K562 (cell line): ENCODE results near the gene PIP5K1B. TPM values are rescaled to one million over a fixed set of nuclear protein-coding genes. Genes with fewer than 3 reads are reported as not detected.

Experiments
- ATAC-seq: fragments of 200-7000 bp; cut with Tn5 transposase; 3 replicates; pipeline ENCODE4 v1.9.1; 2020; ENCODE audit warnings: moderate library complexity
- BruUV-seq: library from RNA; stranded (reverse); fragments of 400-500 nt; replicated peaks from 2 replicates; lab custom pipeline; 2021; lab: Mats Ljungman, UMichigan
- CTCF ChIA-PET: fragments of 300-600 bp; formaldehyde crosslinking; extraction: SDS; loops from one replicate; lab custom pipeline; 2021; ENCODE audit warnings: low intra/inter-chr PET ratio; lab: Yijun Ruan, JAX
- POLR2A ChIA-PET: fragments of 300-600, 350-650 bp; sonication (Branson Sonifier 250); formaldehyde crosslinking; extraction: SDS; loops from one replicate; lab custom pipeline; 2021; ENCODE audit warnings: antibody characterized with exemption, inconsistent platforms; lab: Yijun Ruan, JAX
- DNase-seq, 4 experiments: peaks; one replicate each; pipeline versions ENCODE4 v3.0.0 to v3.0.0-alpha.2; 2011 to 2018; ENCODE audit warnings: low spot score in 3 of 4, mixed read lengths in 3 of 4; ENCODE audit errors: extremely low read depth in 1 of 4
- FAIRE-seq: peaks from 2 replicates; lab custom pipeline; 2011; peaks lifted over from hg19 to GRCh38; lab: Jason Lieb, UNC
- H2AFZ ChIP-seq: 2 replicates; pipeline ENCODE4 v1.6.0; 2011; ENCODE audit warnings: low read depth, low read length, control low read depth, inconsistent platforms
- H3K27ac ChIP-seq: fragments of 200-600 bp; 3 replicates; pipeline ENCODE4 v1.8.0; 2011; ENCODE audit warnings: low read depth, mild to moderate bottlenecking, control low read depth, inconsistent platforms, low read length, moderate library complexity, mixed read lengths; ENCODE audit errors: extremely low read depth
- H3K27me3 ChIP-seq, 2 experiments: fragments of 300-600 bp in 1 of 2; 2 replicates in 1 of 2; 3 replicates in 1 of 2; pipeline versions ENCODE4 v1.6.0 to v1.8.0; 2011; ENCODE audit warnings: inconsistent platforms in 2 of 2, low read length in 2 of 2, mild to moderate bottlenecking in 1 of 2, mixed read lengths in 1 of 2, moderate library complexity in 1 of 2; ENCODE audit not compliant: control insufficient read depth in 2 of 2, insufficient read depth in 2 of 2
- H3K36me3 ChIP-seq: fragments of 300-600 bp; 3 replicates; pipeline ENCODE4 v1.8.0; 2011; ENCODE audit warnings: mild to moderate bottlenecking, low read length, inconsistent platforms; ENCODE audit not compliant: control insufficient read depth, insufficient read depth
- H3K4me1 ChIP-seq, 2 experiments: fragments of 200-600 bp in 1 of 2; replicated peaks in 1 of 2; 2 replicates in 1 of 2; 3 replicates in 1 of 2; pipeline versions ENCODE4 v1.5.1 to v1.8.0; 2011; ENCODE audit warnings: inconsistent platforms in 2 of 2, low read length in 2 of 2, mild to moderate bottlenecking in 1 of 2, mixed read lengths in 1 of 2, moderate library complexity in 1 of 2; ENCODE audit not compliant: control insufficient read depth in 2 of 2, insufficient read depth in 2 of 2
- H3K4me2 ChIP-seq: 2 replicates; pipeline ENCODE4 v1.6.1; 2011; ENCODE audit warnings: low read length, control low read depth, inconsistent platforms, mixed read lengths; ENCODE audit not compliant: insufficient read depth
- H3K4me3 ChIP-seq: fragments of 200-600 bp; sonication (generic), shearing (Covaris generic); 2 replicates; pipeline ENCODE4 v1.5.1; 2016; ENCODE audit warnings: control low read depth, inconsistent platforms
- H3K79me2 ChIP-seq: fragments of 200-600 bp; 3 replicates; pipeline ENCODE4 v1.8.0; 2011; ENCODE audit warnings: low read length, inconsistent platforms; ENCODE audit not compliant: control insufficient read depth, insufficient read depth
- H3K9ac ChIP-seq, 2 experiments: 2 replicates each; pipeline versions ENCODE4 v1.6.0 to v1.6.1; 2011; ENCODE audit warnings: low read depth in 2 of 2, low read length in 2 of 2, control low read depth in 1 of 2, inconsistent platforms in 1 of 2, mild to moderate bottlenecking in 1 of 2, mixed read lengths in 1 of 2; ENCODE audit not compliant: insufficient read depth in 1 of 2
- H3K9me1 ChIP-seq: one replicate; pipeline ENCODE4 v1.6.0; 2011; ENCODE audit warnings: inconsistent platforms, mild to moderate bottlenecking, low read length, moderate library complexity; ENCODE audit not compliant: control insufficient read depth, insufficient read depth
- H3K9me3 ChIP-seq: replicated peaks from 2 replicates; pipeline ENCODE4 v1.5.1; 2011; ENCODE audit warnings: low read depth, low read length, inconsistent platforms; ENCODE audit not compliant: control insufficient read depth, insufficient read depth
- H4K20me1 ChIP-seq: replicated peaks from 2 replicates; pipeline ENCODE4 v1.6.1; 2011; ENCODE audit warnings: low read length, inconsistent platforms, mixed read lengths; ENCODE audit not compliant: control insufficient read depth, insufficient read depth
- ERF ChIP-seq: fragments of 450-650 bp; formaldehyde crosslinking; IDR thresholded peaks from 2 replicates; pipeline ENCODE4 v1.4.0; 2020; ENCODE audit warnings: mild to moderate bottlenecking, mixed read lengths
- HMGN3 ChIP-seq: IDR thresholded peaks from 2 replicates; pipeline ENCODE4 v1.6.1; 2011; ENCODE audit warnings: borderline replicate concordance, low read depth, mild to moderate bottlenecking, mixed read lengths, low read length; ENCODE audit not compliant: insufficient read length; ENCODE audit errors: extremely low read depth
- STAG1 ChIP-seq: sonication (generic); formaldehyde crosslinking; IDR thresholded peaks from 2 replicates; pipeline ENCODE4 v1.5.0; 2020; ENCODE audit warnings: missing genetic modification reagents, borderline replicate concordance
- ZFP91 ChIP-seq: sonication (generic); formaldehyde crosslinking; IDR thresholded peaks from 2 replicates; pipeline ENCODE4 v1.8.0; 2022; ENCODE audit warnings: mild to moderate bottlenecking, missing genetic modification reagents
- WGBS: fragments of 100-300 bp; shearing (Covaris generic); methylation state at CpG from one replicate; pipeline ENCODE4 v1.1.6; 2016; ENCODE audit warnings: low coverage, mixed read lengths; ENCODE audit not compliant: insufficient coverage; ENCODE audit errors: missing lambda C conversion rate; 5-methylcytosine and 5-hydroxymethylcytosine counted together
- in situ Hi-C: fragments of 300-500 bp; cut with MboI; formaldehyde crosslinking; loops from 4 replicates; pipeline ENCODE4 v1.15.0; 2018; ENCODE audit warnings: inconsistent platforms, mixed read lengths
- intact Hi-C: fragments of 100-400 bp; cut with micrococcal nuclease; formaldehyde crosslinking; loops from 2 replicates; pipeline ENCODE4 v1.14.2; 2022
- polyA plus RNA-seq, 8 experiments: library from polyadenylated mRNA; depleted of rRNA in 4 of 8; stranded (reverse) in 5 of 8; unstranded in 3 of 8; fragments of >200 nt; fragmentation: Nextera tagmentation in 2 of 8; fragmentation: Illumina TruSeq in 1 of 8; extraction: Ambion mirVana in 2 of 8; extraction: Trizol in 1 of 8; gene quantifications; 2 replicates each; pipeline versions ENCODE4 v1.2.1 to v1.2.3, GENCODE V29; 2011 to 2014; ENCODE audit warnings: inconsistent platforms in 1 of 8, missing spikeins in 1 of 8
- total RNA-seq, 7 experiments: library from RNA; depleted of rRNA in 6 of 7; stranded (reverse); fragments of >200 nt in 6 of 7; fragmentation: Illumina TruSeq in 2 of 7; extraction: Trizol in 2 of 7; gene quantifications; 2 replicates each; pipeline versions ENCODE4 v1.2.1 to v1.2.3, GENCODE V29; 2011 to 2021; ENCODE audit warnings: low replicate concordance in 1 of 7

PIP5K1B gene
- total and polyA plus RNA-seq, 9 of the 15 experiments (the other 6 are each of a cell fraction or from before 2014, with no cell fraction given), result 3.1 to 12.9 (median 7.4) TPM

GRCh38 chr9:68744426-68744825 lies 39.4 kb downstream of the PIP5K1B start:
- H3K9me3 ChIP-seq, result no peaks in the 10 kb centered on the region
- no peaks in the 10 kb centered on the region for H3K27me3 ChIP-seq
- no peak overlapping the region for H3K27ac ChIP-seq
- WGBS, result no CpG with 5 or more reads among the region's 1 CpG
- CTCF ChIA-PET, result no interaction called here
- peaks cover 39% of the 10 kb centered on the region for H3K79me2 ChIP-seq
- intact Hi-C loops, result loop anchor here (5.0 kb wide), 1 partner anchor 33 kb away; no protein-coding TSS in a partner anchor
- BruUV-seq, result no TSS peak
- no peaks in the 10 kb centered on the region for H3K36me3 ChIP-seq
- no peak for DNase-seq
- no peaks in the 10 kb centered on the region for H3K9me1 ChIP-seq
- no peaks in the 10 kb centered on the region for H4K20me1 ChIP-seq
- FAIRE-seq, result no peak
- POLR2A ChIA-PET, result interaction anchor here (0.9 to 1.1 kb wide), 2 partner anchors 12 to 16 kb away, joined by 3 to 4 read pairs; no protein-coding TSS in a partner anchor
- no peak for ATAC-seq
- peaks cover 11 to 49% of the 10 kb centered on the region in 2 experiments for H3K4me1 ChIP-seq
- H3K4me3 ChIP-seq, result no peak overlapping the region
- no peak overlapping the region for H3K9ac ChIP-seq
- no peak overlapping the region for H2AFZ ChIP-seq
- H3K4me2 ChIP-seq, result no peak overlapping the region
- TF ChIP-seq HMGN3 (no peak), ZFP91 (CRISPR knock-in tag) (no peak), ERF (no peak), STAG1 (CRISPR knock-in tag) (no peak)
- in situ Hi-C loops, result no loop called here
